K562 treated with DMSO at 1 percent for 4 hours (cell line): ENCODE measurements around the gene PI4K2A. TPM values are rescaled to one million over a fixed set of nuclear protein-coding genes. Genes with fewer than 3 reads are reported as not detected.

Source experiments
- total RNA-seq: library from RNA; unstranded; fragments of 300-600 nt; gene quantifications from 2 replicates; pipeline ENCODE4 v1.2.3, GENCODE V29; 2022; ENCODE audit not compliant: insufficient read depth

The PI4K2A gene
- 17.8 and 24.2 TPM in 2 replicates for total RNA-seq

GRCh38 chr10:97640174-97640867 lies at the start of gene PI4K2A:
PI4K2A (plus strand) TSS chr10:97640671; CDS start chr10:97640743, 72 bp downstream.

GRCh38 chr10:97632949-97633884 lies 7.3 kb upstream of the PI4K2A start, which contains the start of gene MORN4:
MORN4 (minus strand) TSS chr10:97633500; CDS start chr10:97619653, 13,847 bp downstream.

DNA sequence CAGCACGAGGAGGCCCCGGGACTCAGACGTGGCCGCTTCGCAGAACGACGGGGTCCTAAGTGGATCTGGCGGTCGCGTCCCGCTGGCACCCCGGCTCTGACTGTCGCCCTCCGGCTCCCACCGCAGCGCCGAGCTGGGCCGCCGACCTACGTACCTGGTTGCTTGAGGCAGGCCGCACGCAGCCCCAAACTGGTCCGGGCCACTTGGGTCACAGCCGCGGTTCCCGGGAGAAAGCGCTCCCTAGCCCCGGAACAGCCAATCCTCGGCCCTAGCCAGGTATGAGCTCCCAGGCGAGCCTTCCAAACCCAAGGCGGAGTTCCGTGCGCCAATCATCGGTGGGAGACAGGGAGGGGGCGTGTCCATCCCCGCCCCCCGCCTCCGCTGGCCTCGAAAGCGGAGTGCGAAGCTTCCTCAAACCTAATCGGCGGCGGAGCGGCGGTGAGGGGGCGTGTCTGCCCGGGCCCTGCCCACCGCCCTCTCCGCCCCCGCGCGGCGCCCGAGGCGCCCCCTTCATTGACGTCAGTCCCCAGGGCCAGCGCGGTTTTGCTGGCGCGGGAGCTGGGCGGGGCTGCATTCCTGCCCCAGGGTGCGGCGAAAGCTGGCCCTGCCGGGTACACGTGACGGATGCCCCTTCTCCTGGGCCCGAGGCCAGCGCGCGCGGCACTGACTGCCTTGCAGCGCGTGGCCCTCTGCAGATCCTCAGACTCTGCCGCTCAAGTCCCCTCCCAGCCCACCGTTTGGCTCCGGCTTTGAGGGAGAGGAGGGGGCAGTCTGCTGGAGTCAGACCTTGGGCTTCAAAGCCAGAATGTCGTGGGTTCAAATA lies 46.7 kb downstream of the PI4K2A start, which contains the start of gene AVPI1:
Gene AVPI1, minus strand, starts transcription at position 280 of the 823 bp plus-strand sequence. CDS start 7,336 bp downstream, outside the sequence.

GRCh38 chr10:97713339-97713825 lies 72.9 kb downstream of the PI4K2A start, which contains the start of gene MARVELD1:
MARVELD1 (plus strand) TSS chr10:97713730; CDS start chr10:97713877, 147 bp downstream.

Other genes with a start within 250 kb of the PI4K2A start
- gene RRP12, start 239.3 kb upstream of the PI4K2A start, total RNA-seq: 10.5 and 11.0 TPM in 2 replicates
- gene PGAM1, start 214.5 kb upstream of the PI4K2A start, total RNA-seq: 181 and 216 TPM in 2 replicates
- 65.0 and 67.0 TPM in 2 replicates for gene EXOSC1, start 194.7 kb upstream of the PI4K2A start, total RNA-seq
- gene ZDHHC16, start 194.5 kb upstream of the PI4K2A start, total RNA-seq: 23.0 and 23.7 TPM in 2 replicates
- gene MMS19, start 142.2 kb upstream of the PI4K2A start, total RNA-seq: 37.2 and 45.8 TPM in 2 replicates
- gene UBTD1, start 141.7 kb upstream of the PI4K2A start, total RNA-seq: 5.7 and 7.7 TPM in 2 replicates
- not detected in 2 replicates for gene ANKRD2, start 67.9 kb upstream of the PI4K2A start, total RNA-seq
- not detected in 2 replicates for gene HOGA1, start 56.3 kb upstream of the PI4K2A start, total RNA-seq
- gene C10orf62, start 51.0 kb upstream of the PI4K2A start, total RNA-seq: not detected in 2 replicates
- 11.3 and 24.5 TPM in 2 replicates for gene MORN4, start 7.2 kb upstream of the PI4K2A start, total RNA-seq
- 11.0 and 14.2 TPM in 2 replicates for gene AVPI1, start 46.6 kb downstream of the PI4K2A start, total RNA-seq
- gene MARVELD1, start 73.1 kb downstream of the PI4K2A start, total RNA-seq: 7.4 and 7.7 TPM in 2 replicates
- 17.1 and 19.3 TPM in 2 replicates for gene ZFYVE27, start 96.5 kb downstream of the PI4K2A start, total RNA-seq
- gene SFRP5, start 131.3 kb downstream of the PI4K2A start, total RNA-seq: not detected in 2 replicates
- 0.69 TPM in 1 of 2 replicates, not detected in the other for gene GOLGA7B, start 209.2 kb downstream of the PI4K2A start, total RNA-seq